Prostate gland (tissue), 2 donors: ENCODE measurements around the gene MED9. TPM values are rescaled to one million over a fixed set of nuclear protein-coding genes. Genes with fewer than 3 reads are reported as not detected.

Experiments
- DNase-seq: peaks from one replicate; pipeline ENCODE4 v3.0.0-alpha.2; 2019; ENCODE audit warnings: low spot score
- H3K27ac ChIP-seq, 2 donors: fragments of 200-600 bp; sonication (generic); 2 replicates each; pipeline ENCODE4 v1.5.1; 2017 to 2019
- H3K27me3 ChIP-seq: fragments of 200-600 bp; sonication (generic); replicated peaks from 2 replicates; pipeline ENCODE4 v1.5.1; 2019; ENCODE audit not compliant: insufficient read depth
- H3K36me3 ChIP-seq, 2 donors: fragments of 200-600 bp; sonication (generic); 1 replicate in 1 of 2; 2 replicates in 1 of 2; pipeline versions ENCODE4 v1.5.1 to v1.8.1; 2017 to 2019
- H3K4me1 ChIP-seq: fragments of 200-600 bp; sonication (generic); replicated peaks from 2 replicates; pipeline ENCODE4 v1.5.1; 2019
- H3K4me3 ChIP-seq, 2 donors: fragments of 200-600 bp; sonication (generic); 2 replicates each; pipeline ENCODE4 v1.5.1; 2017 to 2019
- H3K9me3 ChIP-seq: fragments of 200-600 bp; sonication (generic); 2 replicates; pipeline ENCODE4 v1.5.1; 2017
- POLR2A ChIP-seq: fragments of 450-650 bp; IDR thresholded peaks from one replicate; pipeline ENCODE4 v1.6.1; 2016; ENCODE audit warnings: antibody characterized with exemption, mild to moderate bottlenecking
- POLR2AphosphoS5 ChIP-seq: sonication (generic); formaldehyde crosslinking; IDR thresholded peaks from one replicate; pipeline ENCODE4 v1.6.1; 2017; ENCODE audit warnings: antibody characterized with exemption
- WGBS: methylation state at CpG from one replicate; pipeline ENCODE4 v1.1.5; 2018; 5-methylcytosine and 5-hydroxymethylcytosine counted together
- intact Hi-C: fragments of 100-400 bp; cut with DNase I; formaldehyde crosslinking; loops from one replicate; pipeline ENCODE4 v1.14.2; 2022
- total RNA-seq, 2 donors: library from RNA; depleted of rRNA; stranded (reverse); fragments of >200 nt; gene quantifications; one replicate each; pipeline ENCODE4 v1.1.0, GENCODE V29; 2016
- TF ChIP-seq, protein P1 (sequence below), 4 experiments: fragments of 200-600 bp in 2 of 4; fragments of 450-650 bp in 2 of 4; sonication (generic) in 2 of 4; IDR thresholded peaks; 1 replicate in 3 of 4; 2 replicates in 1 of 4; pipeline ENCODE4 v1.5.1; 2016 to 2019; ENCODE audit warnings: antibody characterized with exemption in 4 of 4, mild to moderate bottlenecking in 2 of 4, moderate library complexity in 2 of 4

Gene MED9
- total RNA-seq, 2 donors from 2014 or later = 27.8 to 31.7 TPM

DNA sequence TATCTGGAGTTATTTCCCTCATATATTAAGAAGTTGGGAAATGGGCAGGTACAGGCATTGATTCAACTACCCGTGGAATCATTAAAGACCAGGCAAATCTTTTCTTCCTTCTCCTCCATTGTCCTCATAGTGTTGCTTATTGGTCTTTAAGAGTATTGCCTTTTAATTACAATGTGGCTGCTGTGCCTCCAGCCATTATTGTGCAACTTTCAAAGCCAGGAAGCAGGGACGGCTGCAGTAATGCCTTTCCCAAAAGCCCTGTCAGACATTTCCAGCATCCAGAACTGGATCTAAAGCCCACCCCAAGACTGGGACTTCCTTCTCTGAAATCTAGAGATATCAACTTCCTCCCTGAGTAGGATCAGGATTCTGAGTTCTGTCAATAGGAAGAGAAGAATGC is 42.3 kb upstream of the MED9 start:
- H3K27me3 ChIP-seq = no peaks in the 10 kb centered on the region
- no peaks in the 10 kb centered on the region for H3K36me3 ChIP-seq
- intact Hi-C loops = no loop called here
- TF ChIP-seq, protein P1, sequence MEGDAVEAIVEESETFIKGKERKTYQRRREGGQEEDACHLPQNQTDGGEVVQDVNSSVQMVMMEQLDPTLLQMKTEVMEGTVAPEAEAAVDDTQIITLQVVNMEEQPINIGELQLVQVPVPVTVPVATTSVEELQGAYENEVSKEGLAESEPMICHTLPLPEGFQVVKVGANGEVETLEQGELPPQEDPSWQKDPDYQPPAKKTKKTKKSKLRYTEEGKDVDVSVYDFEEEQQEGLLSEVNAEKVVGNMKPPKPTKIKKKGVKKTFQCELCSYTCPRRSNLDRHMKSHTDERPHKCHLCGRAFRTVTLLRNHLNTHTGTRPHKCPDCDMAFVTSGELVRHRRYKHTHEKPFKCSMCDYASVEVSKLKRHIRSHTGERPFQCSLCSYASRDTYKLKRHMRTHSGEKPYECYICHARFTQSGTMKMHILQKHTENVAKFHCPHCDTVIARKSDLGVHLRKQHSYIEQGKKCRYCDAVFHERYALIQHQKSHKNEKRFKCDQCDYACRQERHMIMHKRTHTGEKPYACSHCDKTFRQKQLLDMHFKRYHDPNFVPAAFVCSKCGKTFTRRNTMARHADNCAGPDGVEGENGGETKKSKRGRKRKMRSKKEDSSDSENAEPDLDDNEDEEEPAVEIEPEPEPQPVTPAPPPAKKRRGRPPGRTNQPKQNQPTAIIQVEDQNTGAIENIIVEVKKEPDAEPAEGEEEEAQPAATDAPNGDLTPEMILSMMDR (IDR thresholded peaks at IDR 0.05) = no peak
- no peak for TF ChIP-seq POLR2A
- TF ChIP-seq POLR2AphosphoS5 = no peak
- H3K9me3 ChIP-seq = no peaks in the 10 kb centered on the region
- H3K4me3 ChIP-seq = no peak overlapping the region
- H3K4me1 ChIP-seq = no peaks in the 10 kb centered on the region
- no peak overlapping the region for H3K27ac ChIP-seq
- 79% methylated on average over 2 of the region's 2 CpGs for WGBS
- no peak for DNase-seq

DNA sequence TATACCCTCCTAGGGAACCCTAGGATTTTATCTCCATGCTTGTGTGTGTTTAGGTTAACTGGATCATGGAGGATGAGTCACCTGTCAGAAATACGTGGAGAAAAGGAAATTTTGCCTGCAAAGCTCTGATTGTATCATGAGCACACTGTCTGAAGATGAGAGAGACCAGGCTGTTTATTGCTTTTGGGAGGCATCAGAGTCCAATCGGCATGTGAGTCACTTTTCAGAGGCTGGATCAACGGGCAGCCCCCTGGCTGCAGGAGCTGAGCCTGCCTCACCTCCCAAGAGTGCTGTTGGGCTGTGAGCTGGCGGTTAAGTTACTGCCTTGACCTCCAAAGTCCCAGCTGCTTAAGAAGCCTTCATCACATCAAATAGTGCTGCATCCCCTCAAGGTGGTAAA is 41.5 kb upstream of the MED9 start:
- Histone ChIP-seq H3K27me3 (no peaks in the 10 kb centered on the region), H3K36me3 (no peaks in the 10 kb centered on the region), H3K9me3 (no peaks in the 10 kb centered on the region), H3K27ac (no peak overlapping the region), H3K4me1 (no peaks in the 10 kb centered on the region), H3K4me3 (no peak overlapping the region)
- no peak for DNase-seq
- intact Hi-C loops = no loop called here
- WGBS = 34% methylated on average over 4 of the region's 4 CpGs
- TF ChIP-seq, protein P1 (IDR thresholded peaks at IDR 0.05) = no peak
- no peak for TF ChIP-seq POLR2AphosphoS5
- TF ChIP-seq POLR2A = no peak

DNA sequence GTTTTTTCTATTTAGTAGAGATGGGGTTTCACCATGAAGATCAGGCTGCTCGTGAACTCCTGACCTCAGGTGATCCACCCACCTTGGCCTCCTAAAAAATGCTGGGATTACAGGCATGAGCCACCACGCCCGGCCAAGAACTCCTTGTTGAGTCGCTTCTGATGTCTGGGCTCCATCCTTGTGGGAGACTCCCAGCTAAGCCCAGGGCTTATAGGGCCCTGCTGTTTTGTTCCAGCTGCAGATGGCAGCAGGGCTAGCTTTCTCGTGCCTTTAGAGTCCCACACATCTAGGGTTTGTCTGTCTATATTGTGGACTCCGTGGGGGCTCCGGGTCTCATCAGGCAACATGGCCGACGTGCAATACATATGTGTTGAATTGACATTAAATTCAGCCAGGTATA is 39.3 kb upstream of the MED9 start:
- no peak overlapping the region for H3K27ac ChIP-seq
- DNase-seq = no peak
- H3K4me3 ChIP-seq = no peak overlapping the region
- WGBS = 92% methylated on average over 9 of the region's 9 CpGs
- no peaks in the 10 kb centered on the region for H3K4me1 ChIP-seq
- H3K27me3 ChIP-seq = no peaks in the 10 kb centered on the region
- no peaks in the 10 kb centered on the region for H3K36me3 ChIP-seq
- H3K9me3 ChIP-seq = no peaks in the 10 kb centered on the region
- no peak for TF ChIP-seq POLR2A
- no peak for TF ChIP-seq POLR2AphosphoS5
- TF ChIP-seq, protein P1 (IDR thresholded peaks at IDR 0.05) = no peak
- intact Hi-C loops = no loop called here

DNA sequence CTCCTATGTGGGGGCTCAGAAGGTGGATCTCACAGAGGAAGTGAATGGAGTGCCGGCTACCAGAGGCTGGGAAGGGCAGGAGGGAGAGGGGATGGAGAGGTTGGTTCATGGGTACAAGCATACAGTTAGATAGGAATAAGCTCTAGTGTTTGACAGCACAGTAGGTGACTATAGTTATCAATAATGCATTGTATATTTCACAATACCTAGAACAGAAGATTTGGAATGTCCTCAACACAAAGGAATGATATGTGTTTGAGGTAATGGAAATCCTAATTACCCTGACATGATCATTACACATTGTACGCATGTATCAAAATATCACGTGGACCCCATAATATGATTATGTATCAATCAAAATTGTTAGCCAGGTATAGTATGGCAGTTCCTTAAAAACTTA is 38.9 kb upstream of the MED9 start:
- no peaks in the 10 kb centered on the region for H3K27me3 ChIP-seq
- no peak overlapping the region for H3K4me3 ChIP-seq
- no peak overlapping the region for H3K27ac ChIP-seq
- 95% methylated on average over 3 of the region's 3 CpGs for WGBS
- TF ChIP-seq, protein P1 (IDR thresholded peaks at IDR 0.05) = no peak
- no peak for TF ChIP-seq POLR2AphosphoS5
- TF ChIP-seq POLR2A = no peak
- no peaks in the 10 kb centered on the region for H3K9me3 ChIP-seq
- H3K36me3 ChIP-seq = no peaks in the 10 kb centered on the region
- no peak for DNase-seq
- intact Hi-C loops = no loop called here
- no peaks in the 10 kb centered on the region for H3K4me1 ChIP-seq

DNA sequence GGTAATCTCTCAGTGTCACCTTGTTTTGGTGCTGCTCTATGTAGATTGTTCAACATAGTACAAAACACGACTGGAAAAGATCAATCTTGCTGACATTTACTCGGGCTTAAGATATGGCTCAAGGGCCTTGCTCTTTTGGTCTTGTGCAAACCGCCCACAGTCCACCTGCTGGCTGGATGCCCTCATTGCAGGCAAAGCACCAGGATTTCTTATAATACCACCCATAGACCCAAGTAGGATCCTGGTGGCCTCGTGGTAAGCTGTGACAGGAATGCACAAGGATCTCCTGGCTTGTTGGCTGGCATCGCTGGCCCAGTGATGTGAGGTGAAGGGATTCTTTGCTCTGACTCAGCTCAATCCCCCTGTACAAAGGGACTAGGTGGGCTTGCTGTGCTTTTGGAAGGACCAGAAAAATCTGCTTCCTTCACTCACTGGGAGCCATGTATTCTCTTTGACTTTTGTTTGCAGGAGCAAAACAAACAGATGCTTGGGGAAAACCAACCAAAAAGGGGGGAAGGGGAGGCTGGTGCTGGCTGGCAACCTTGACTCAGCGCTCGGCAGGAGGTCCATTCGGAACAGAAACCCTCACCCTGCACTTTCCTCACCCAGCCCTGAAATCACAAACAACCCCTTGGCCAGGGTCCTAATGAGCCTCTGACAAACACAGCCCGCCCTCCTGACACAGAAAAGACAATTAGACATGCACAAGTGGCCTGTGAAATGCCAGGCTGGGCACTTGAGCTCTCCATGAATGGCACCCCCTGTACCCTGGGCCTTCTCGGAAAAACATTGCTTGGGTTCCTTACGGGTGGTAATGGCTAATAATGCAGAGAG is 36.6 kb upstream of the MED9 start:
- Histone ChIP-seq H3K27me3 (no peaks in the 10 kb centered on the region), H3K4me3 (no peak overlapping the region), H3K27ac (no peak overlapping the region), H3K9me3 (no peaks in the 10 kb centered on the region), H3K4me1 (no peaks in the 10 kb centered on the region), H3K36me3 (no peaks in the 10 kb centered on the region)
- intact Hi-C loops = no loop called here
- WGBS = 72% methylated on average over 11 of the region's 11 CpGs
- no peak for DNase-seq
- TF ChIP-seq, protein P1 (IDR thresholded peaks at IDR 0.05) = peak in 3 of 4 experiments; percentile 32 to 42 (median 36)
- TF ChIP-seq POLR2A = no peak
